Mucosa of descending colon (tissue), 3 donors: ENCODE results near the gene C5orf46. TPM values are rescaled to one million over a fixed set of nuclear protein-coding genes. Genes with fewer than 3 reads are reported as not detected.

Experiments
- ATAC-seq: fragments of 200-7000 bp; cut with Tn5 transposase; one replicate; pipeline ENCODE4 v1.9.1; 2020; ENCODE audit warnings: mild to moderate bottlenecking, moderate library complexity
- DNase-seq, 3 donors: peaks; one replicate each; pipeline ENCODE4 v3.0.0-alpha.2; 2020
- H3K36me3 ChIP-seq: fragments of 200-600 bp; one replicate; pipeline ENCODE4 v1.8.0; 2021; ENCODE audit warnings: low read depth, mild to moderate bottlenecking
- H3K4me1 ChIP-seq: fragments of 200-600 bp; one replicate; pipeline ENCODE4 v1.8.0; 2021; ENCODE audit warnings: low read depth, mild to moderate bottlenecking
- H3K4me3 ChIP-seq: fragments of 200-600 bp; one replicate; pipeline ENCODE4 v1.8.0; 2021; ENCODE audit warnings: mild to moderate bottlenecking
- H3K9me3 ChIP-seq: fragments of 200-600 bp; one replicate; pipeline ENCODE4 v1.8.0; 2021; ENCODE audit warnings: mild to moderate bottlenecking
- CTCF ChIP-seq: fragments of 200-600 bp; IDR thresholded peaks from one replicate; pipeline ENCODE4 v1.8.0; 2022; ENCODE audit warnings: antibody characterized with exemption, mild to moderate bottlenecking
- intact Hi-C, 2 donors: fragments of 100-400 bp; cut with DNase I in 1 of 2; cut with micrococcal nuclease in 1 of 2; formaldehyde crosslinking; loops; one replicate each; pipeline versions ENCODE4 v1.11.0 to v1.11.1; 2022; cut with DNase I, micrococcal nuclease
- total RNA-seq, 3 donors: library from RNA; stranded (reverse); fragmentation: NEBNext Ultra II Directional in 2 of 3; extraction: Animal tissue kit (Norgen Biotek cat#: 25700) in 2 of 3; gene quantifications; one replicate each; pipeline versions ENCODE4 v1.2.1 to v1.2.4, GENCODE V29; 2021 to 2023
- donor health status: DM: no; HTN: no; CAD: no; lungs with moderate emphysema.
- donor health status: DM: no; HTN: no; CAD: no.
- donor health status: DM: no; HTN: yes; CAD: no.

Gene C5orf46
- total RNA-seq, 3 donors from 2014 or later, result not detected

GRCh38 chr5:147902609-147903115, 3.7 kb downstream of the C5orf46 start:
- H3K4me3 ChIP-seq, result no peak overlapping the region
- ATAC-seq, result no peak
- H3K9me3 ChIP-seq, result no peaks in the 10 kb centered on the region
- intact Hi-C loops, result no loop called here
- H3K36me3 ChIP-seq, result no peaks in the 10 kb centered on the region
- no peaks in the 10 kb centered on the region for H3K4me1 ChIP-seq
- TF ChIP-seq CTCF, result no peak
- no peak for DNase-seq

GRCh38 chr5:147901599-147902039, 4.7 kb downstream of the C5orf46 start:
- Histone ChIP-seq H3K36me3 (no peaks in the 10 kb centered on the region), H3K4me1 (no peaks in the 10 kb centered on the region), H3K9me3 (no peaks in the 10 kb centered on the region), H3K4me3 (no peak overlapping the region)
- no peak for TF ChIP-seq CTCF
- no peak for DNase-seq
- intact Hi-C loops, result no loop called here
- no peak for ATAC-seq

GRCh38 chr5:147898875-147899401, 7.4 kb downstream of the C5orf46 start:
- DNase-seq (no peak), ATAC-seq (no peak)
- Histone ChIP-seq H3K4me1 (no peaks in the 10 kb centered on the region), H3K36me3 (no peaks in the 10 kb centered on the region), H3K9me3 (no peaks in the 10 kb centered on the region), H3K4me3 (no peak overlapping the region)
- TF ChIP-seq CTCF, result no peak
- intact Hi-C loops, result no loop called here

- no peak for TF ChIP-seq CTCF
- Histone ChIP-seq H3K4me3 (no peak overlapping the region), H3K36me3 (no peaks in the 10 kb centered on the region), H3K4me1 (no peaks in the 10 kb centered on the region), H3K9me3 (no peaks in the 10 kb centered on the region)
- intact Hi-C loops, result no loop called here
- ATAC-seq (no peak), DNase-seq (no peak)
Observed at GRCh38 chr5:147895864-147896263, 10.5 kb downstream of the C5orf46 start.

- ATAC-seq (no peak), DNase-seq (no peak)
- no peaks in the 10 kb centered on the region for H3K9me3 ChIP-seq
- H3K36me3 ChIP-seq, result no peaks in the 10 kb centered on the region
- no peak overlapping the region for H3K4me3 ChIP-seq
- intact Hi-C loops, result no loop called here
- no peaks in the 10 kb centered on the region for H3K4me1 ChIP-seq
- TF ChIP-seq CTCF, result no peak
Observed at GRCh38 chr5:147893820-147894219, 12.5 kb downstream of the C5orf46 start.
